HG02678 (cell line): ENCODE measurements around the gene LOXL1.

Experiments
- ATAC-seq: cut with Tn5 transposase; IDR thresholded peaks from one replicate; pipeline ENCODE4 v1.9.1; 2021; ENCODE audit warnings: mild to moderate bottlenecking, moderate library complexity; ENCODE audit not compliant: unreplicated experiment

LOXL1 gene

GRCh38 chr15:73921254-73921925, 4.9 kb upstream of the LOXL1 start:
- no peak for ATAC-seq

DNA sequence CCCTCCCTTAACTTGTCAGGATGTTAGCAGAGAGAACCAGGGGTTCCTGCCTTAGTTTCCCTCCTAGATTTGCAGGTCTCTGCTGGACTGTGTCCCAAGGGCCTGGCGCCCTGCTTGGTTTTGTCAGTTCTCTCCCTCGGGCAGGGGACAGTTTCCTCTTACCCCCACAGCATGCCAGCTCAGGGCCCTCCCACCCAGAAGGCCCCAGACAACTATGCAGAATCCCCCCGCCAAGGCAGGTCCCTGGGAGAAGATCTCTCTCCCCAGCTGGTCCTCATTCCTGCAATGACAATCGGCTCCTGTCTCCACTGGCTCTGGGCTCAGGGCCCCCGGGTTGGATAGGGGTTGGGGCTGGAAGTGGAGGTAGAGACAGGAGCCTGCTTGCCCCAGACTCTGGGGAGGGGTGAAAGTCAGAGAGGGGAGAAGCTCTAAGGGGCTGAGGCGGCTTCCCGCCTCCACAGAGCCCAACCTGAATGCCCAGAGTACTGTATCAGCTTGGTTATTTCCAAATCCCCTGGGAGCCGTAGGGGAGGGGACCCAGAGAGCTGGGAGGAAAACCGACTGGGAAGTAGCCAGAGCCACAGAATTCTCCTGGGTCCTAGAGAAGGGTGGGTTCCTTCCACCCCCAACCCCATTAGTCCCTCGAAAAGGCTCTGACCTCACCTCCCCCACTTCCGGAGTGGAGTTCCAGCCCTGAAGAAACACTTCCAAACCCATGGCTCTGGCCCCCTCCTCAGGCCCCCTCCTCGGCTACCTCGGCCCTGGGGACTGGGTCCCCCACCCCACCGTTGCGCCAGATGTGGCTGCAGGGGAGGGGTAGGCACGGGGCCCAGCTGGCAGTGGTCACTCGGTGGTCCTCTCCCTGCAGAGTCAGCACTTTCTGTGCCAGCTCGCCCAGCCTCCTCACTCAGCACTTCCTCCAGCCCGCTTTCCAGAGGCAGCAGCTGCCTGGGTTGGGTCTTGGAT, 3.8 kb upstream of the LOXL1 start:
- no peak for ATAC-seq

DNA sequence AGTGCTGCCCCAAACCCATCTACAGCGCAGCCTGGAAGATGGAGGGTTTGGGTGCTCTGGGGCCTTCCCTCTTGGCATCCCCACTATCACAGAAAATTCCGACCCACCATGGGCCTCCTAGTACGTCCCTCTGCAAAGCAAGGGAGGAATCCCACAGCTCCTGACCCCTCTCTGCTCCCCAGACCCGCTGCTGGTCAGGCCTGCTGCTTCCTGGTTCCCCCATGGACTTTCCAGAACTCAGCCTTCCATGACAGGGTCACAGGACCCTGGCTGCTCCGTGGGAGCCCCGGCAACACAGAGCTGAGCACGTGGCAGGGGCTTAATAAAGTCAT, 3.1 kb upstream of the LOXL1 start:
- no peak for ATAC-seq

DNA sequence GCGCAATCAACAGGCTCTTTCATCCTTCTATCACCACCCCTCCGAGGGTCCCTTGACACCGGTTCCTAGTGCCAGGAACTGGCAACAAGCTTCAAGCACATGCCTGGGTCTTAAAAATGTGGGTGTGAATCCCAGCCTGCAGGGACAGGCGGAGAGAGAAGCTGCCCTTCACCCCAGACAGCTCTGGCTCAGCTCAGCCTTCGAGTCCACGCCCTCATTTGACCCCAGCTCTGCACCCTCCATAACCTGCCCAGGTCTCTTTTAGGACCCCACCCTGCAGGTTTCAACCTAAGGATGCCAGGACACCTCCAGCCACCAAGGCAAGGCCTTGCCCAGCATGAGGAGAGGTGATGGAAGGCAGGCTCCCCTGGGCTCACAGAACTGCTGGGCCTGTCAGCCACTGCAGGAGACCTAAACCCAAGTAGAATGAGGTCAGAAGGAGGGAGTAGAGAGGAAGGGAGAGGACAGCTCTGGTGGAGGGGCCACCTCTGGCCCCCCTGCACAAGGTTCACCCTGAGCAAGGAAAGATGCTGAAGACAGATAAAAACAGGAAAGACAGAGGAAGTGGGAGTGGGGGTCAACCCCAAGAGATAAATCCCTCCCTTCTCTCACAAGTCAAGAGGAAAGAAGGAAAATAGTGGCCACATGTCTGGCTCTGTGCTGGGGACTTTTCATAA, 2.6 kb upstream of the LOXL1 start:
- ATAC-seq = no peak

GRCh38 chr15:73924171-73924921, 1.9 kb upstream of the LOXL1 start:
- ATAC-seq = no peak

DNA sequence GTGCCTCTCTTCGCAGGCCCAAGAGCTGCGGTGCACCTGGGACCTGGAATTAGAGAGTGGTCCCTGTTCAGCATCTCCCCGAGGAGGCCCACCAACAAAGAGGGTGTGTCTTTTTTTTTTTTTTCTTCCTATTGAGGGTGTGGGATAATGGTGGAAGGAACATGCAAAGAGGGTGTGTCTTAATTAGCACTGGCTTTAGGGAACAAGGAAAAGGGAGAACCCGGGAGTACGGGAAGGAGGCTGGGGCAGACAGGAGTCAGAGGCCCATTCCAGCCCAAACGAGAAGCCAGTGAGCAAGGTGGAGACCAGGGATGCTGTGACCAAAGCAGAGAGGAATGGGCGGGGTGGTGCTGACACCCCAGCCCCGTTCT, 429 bp upstream of the LOXL1 start:
- no peak for ATAC-seq

DNA sequence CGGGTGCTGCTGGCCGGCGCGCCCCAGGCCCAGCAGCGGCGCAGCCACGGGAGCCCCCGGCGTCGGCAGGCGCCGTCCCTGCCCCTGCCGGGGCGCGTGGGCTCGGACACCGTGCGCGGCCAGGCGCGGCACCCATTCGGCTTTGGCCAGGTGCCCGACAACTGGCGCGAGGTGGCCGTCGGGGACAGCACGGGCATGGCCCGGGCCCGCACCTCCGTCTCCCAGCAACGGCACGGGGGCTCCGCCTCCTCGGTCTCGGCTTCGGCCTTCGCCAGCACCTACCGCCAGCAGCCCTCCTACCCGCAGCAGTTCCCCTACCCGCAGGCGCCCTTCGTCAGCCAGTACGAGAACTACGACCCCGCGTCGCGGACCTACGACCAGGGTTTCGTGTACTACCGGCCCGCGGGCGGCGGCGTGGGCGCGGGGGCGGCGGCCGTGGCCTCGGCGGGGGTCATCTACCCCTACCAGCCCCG, 777 bp downstream of the LOXL1 start:
- ATAC-seq = no peak

DNA sequence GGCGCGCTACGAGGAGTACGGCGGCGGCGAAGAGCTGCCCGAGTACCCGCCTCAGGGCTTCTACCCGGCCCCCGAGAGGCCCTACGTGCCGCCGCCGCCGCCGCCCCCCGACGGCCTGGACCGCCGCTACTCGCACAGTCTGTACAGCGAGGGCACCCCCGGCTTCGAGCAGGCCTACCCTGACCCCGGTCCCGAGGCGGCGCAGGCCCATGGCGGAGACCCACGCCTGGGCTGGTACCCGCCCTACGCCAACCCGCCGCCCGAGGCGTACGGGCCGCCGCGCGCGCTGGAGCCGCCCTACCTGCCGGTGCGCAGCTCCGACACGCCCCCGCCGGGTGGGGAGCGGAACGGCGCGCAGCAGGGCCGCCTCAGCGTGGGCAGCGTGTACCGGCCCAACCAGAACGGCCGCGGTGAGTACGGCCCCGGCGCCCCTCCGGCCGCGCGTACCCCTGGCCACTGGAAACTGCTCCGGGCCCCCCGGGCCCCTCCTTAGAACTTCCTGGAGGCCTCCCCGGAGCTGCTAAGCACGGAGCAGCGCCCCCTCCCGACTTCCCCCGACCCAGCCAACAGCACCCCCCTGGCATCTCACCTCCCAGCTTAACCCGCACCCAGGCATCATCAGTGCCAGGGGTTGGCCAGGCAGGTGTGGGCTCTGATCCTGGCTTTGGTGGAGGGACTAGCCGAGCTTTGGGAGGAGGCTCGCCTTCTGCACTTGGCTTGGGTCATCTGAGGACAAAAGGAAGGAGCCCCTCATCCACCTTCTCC, 1.4 kb downstream of the LOXL1 start:
- ATAC-seq = no peak

GRCh38 chr15:73928241-73928579, 1.9 kb downstream of the LOXL1 start:
- ATAC-seq = no peak

- no peak for ATAC-seq
These were observed 2.8 kb downstream of the LOXL1 start for GRCh38 chr15:73928971-73929627.

DNA sequence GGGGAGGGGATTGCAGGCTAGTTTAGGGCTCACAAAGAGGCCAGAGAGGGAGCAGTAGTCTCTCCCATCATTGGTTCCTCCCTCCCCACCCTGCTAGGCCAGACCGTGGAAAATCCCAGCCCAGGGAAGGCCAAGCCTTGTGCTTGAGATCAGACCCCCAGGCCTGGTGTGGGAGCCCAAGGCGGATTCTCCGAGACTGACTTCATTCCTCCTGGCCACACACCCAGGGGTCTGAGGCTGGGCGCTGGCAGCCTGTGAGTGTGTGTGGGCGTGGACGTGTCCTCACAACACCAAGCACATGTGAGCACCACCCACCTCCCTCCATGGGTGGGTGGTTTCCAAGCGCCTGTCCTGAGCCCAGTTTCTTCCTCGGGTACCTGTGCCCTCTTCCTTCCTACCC, 4.1 kb downstream of the LOXL1 start:
- no peak for ATAC-seq

GRCh38 chr15:73930790-73931281, 4.6 kb downstream of the LOXL1 start:
- no peak for ATAC-seq

- no peak for ATAC-seq
These were observed 5.2 kb downstream of the LOXL1 start for GRCh38 chr15:73931441-73931840.

- no peak for ATAC-seq
These were observed 6.3 kb downstream of the LOXL1 start for GRCh38 chr15:73932381-73933191.

- no peak for ATAC-seq
These were observed 8.0 kb downstream of the LOXL1 start for GRCh38 chr15:73934281-73934680.

DNA sequence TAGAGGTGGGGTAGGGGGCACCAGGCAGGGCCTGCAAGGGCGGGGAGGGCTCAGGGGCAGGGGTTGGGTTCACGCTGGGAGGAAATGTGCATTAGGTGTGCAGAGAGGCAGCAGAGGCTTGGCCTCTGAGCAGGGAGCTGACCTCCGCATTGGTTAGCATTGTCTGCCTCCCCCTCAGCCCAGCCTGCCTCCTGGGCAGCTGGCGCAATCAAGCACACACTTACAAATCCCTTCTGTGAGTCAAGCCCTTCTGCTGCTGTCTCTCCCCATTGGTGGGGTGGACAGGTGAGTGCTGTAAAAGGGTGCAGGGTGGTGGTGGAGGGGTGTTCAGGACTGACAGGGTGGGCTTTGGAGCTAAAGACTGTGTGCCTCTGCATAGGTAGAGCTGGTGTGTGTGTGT, 9.3 kb downstream of the LOXL1 start:
- no peak for ATAC-seq

DNA sequence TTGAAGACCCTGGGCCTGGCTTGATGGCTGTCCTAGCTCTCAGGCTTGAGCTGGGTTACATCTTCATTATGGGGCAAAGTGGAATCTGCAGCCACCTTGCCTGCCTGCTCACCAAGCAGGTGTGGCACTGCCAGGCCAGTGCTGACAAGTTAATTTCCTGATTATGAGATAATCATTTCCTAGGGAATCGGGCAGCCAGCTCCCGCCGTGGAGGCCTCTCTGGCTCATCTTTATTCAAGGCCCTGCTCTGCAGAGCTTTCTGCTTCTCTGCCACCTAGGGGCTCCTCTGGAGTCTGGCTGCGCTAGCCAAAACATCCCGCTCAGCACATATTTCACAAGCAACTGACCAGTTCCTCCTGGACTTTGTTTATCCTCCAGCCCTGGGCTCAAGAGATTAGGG, 9.9 kb downstream of the LOXL1 start:
- ATAC-seq = no peak

DNA sequence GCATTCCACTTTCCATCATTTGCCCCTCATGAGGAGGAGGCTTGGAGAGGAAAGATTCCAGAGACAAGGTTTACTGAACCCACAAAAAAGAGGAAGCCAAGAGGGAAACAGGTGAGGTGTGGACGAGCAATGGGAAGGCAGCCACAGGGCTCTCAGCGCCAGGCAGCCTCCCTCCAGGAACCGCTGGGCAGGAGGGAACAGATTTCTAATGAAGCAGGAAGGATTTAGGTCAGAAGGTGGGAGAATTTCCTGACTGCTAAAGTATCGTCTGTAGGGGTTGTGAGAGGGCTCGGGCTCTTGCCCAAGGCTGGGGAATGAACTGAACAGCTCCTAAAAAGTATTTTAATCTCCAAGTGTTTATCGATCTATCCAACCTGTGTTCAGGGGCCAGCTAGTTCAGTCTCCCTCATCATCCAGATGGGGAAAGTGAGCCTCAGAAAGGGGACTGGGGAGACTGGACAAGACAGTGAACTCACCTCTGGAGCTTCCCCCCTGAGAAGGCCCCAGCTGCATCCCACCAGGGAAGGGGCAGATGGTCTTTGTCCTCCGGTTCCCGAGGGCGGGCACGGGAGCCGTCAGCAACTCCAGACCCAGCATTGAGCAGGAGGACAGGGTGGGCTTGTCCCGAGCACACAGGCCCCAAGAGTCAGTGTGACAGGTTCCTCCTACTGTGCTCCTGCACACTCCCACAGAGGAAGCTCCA, 10.5 kb downstream of the LOXL1 start:
- ATAC-seq = no peak
